NB4 (cell line): ENCODE data around the gene BMP8A.
"Not testable (repeated sequence)": the region's sequence is repeated elsewhere in the genome, so short reads cannot be mapped to it uniquely, and the experiment has no call there.

Experiments used
- DNase-seq: peaks from one replicate; pipeline ENCODE4 v3.0.0; 2010; ENCODE audit warnings: low read depth
- H3K4me3 ChIP-seq: one replicate; pipeline ENCODE4 v1.5.1; 2011; ENCODE audit warnings: mild to moderate bottlenecking, low read depth, low read length, moderate library complexity
- MAX ChIP-seq: IDR thresholded peaks from 2 replicates; pipeline ENCODE4 v1.6.1; 2011; ENCODE audit warnings: low read depth, low read length
- MYC ChIP-seq: IDR thresholded peaks from 2 replicates; pipeline ENCODE4 v1.6.1; 2011; ENCODE audit warnings: low read depth, low read length
- POLR2A ChIP-seq: IDR thresholded peaks from 2 replicates; pipeline ENCODE4 v1.6.1; 2011; ENCODE audit warnings: mild to moderate bottlenecking; ENCODE audit not compliant: insufficient read length; ENCODE audit errors: extremely low read depth
- TF ChIP-seq, protein P1 (sequence below): IDR thresholded peaks from one replicate; pipeline ENCODE4 v1.5.1; 2012; ENCODE audit warnings: low read depth, low read length

BMP8A gene

DNA sequence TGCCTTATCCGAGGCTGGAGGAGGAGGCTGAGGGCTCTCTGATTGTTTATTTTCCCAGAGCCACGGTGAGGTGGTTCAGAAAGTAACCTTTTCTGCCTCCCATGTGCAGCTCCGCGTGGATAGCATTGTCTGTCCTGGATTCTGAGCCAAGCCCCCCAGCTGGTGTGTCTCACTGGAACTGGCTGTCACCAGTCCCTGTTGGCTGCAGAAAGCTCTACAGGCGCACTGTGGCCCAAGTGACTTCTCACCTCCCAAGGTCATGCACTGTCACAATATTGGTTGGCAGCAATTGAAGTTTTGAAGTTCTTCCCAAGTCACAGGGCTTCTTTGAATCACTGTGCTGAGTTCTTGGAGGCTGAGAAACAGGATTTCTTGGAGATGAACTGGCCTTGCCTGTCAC lies 8.2 kb downstream of the BMP8A start:
- TF ChIP-seq, protein P1, sequence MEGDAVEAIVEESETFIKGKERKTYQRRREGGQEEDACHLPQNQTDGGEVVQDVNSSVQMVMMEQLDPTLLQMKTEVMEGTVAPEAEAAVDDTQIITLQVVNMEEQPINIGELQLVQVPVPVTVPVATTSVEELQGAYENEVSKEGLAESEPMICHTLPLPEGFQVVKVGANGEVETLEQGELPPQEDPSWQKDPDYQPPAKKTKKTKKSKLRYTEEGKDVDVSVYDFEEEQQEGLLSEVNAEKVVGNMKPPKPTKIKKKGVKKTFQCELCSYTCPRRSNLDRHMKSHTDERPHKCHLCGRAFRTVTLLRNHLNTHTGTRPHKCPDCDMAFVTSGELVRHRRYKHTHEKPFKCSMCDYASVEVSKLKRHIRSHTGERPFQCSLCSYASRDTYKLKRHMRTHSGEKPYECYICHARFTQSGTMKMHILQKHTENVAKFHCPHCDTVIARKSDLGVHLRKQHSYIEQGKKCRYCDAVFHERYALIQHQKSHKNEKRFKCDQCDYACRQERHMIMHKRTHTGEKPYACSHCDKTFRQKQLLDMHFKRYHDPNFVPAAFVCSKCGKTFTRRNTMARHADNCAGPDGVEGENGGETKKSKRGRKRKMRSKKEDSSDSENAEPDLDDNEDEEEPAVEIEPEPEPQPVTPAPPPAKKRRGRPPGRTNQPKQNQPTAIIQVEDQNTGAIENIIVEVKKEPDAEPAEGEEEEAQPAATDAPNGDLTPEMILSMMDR: no peak
- TF ChIP-seq MYC: no peak
- TF ChIP-seq POLR2A: no peak
- no peak for TF ChIP-seq MAX
- H3K4me3 ChIP-seq: no peak overlapping the region
- DNase-seq: no peak

DNA sequence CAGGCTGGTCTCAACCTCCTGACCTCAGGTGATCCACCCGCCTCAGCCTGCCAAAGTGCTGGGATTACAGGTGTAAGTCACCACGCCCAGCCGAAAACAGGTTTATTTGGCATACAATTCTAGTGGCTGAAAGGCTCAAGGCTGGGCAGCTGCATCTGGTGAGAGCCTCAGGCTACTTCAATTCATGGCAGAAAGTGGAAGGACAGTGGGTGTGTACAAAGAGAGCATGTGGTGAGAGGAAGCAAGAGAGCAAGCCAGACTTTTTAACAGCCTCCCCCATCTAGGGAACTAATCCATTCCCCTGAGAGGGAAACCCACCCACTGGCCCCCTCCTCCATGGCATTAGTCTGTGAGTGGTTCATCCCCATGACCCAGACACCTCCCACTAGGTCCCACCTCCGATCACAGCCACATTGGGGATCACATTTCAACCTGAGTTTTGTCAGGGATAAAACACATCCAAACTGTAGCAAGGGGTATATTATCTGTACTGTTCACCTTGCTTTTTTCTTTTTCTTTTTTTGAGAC lies 9.5 kb downstream of the BMP8A start:
- DNase-seq: no peak
- H3K4me3 ChIP-seq: no peak overlapping the region
- TF ChIP-seq MAX (no peak), MYC (no peak), POLR2A (no peak)
- TF ChIP-seq, protein P1: no peak

DNA sequence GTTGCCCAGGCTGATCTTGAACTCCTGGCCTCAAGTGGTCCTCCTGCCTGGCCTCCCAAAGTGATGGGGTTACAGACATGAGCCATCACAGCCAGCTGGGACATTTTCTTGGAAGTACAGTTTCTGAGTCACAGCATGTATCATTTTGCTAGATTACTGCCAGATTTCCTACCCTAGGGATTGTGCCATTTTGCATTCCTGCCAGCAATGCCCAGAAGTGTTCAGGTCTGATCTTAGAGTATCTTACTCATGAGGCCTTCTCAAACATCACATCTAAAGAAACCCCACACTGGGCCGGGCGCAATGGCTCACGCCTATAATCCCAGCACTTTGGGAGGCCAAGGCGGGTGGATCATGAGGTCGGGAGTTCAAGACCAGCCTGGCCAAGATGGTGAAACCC lies 10.2 kb downstream of the BMP8A start:
- no peak overlapping the region for H3K4me3 ChIP-seq
- DNase-seq: no peak
- TF ChIP-seq MAX (no peak), POLR2A (no peak), MYC (no peak)
- TF ChIP-seq, protein P1: no peak

- not testable (repeated sequence) for DNase-seq, H3K4me3 ChIP-seq
Measured at GRCh38 chr1:39504436-39504835, 13.0 kb downstream of the BMP8A start.

DNA sequence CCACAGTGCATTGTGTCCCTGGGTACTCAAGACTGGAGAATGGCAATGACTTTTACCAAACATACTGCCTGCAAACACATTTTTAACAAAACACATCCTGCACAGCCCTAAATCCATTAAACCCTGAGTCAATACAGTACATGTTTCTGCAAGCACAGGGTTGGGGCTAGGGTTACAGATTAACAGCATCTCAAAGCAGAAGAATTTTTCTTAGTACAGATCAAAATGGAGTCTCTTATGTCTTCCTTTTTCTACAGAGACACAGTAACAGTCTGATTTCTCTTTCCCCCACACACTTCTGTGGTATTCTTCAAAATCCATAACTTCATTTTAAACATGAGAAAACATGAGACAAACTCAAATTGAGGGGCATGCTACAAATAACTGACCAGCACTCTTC lies 13.9 kb downstream of the BMP8A start:
- no peak for DNase-seq
- no peak for TF ChIP-seq MAX
- no peak overlapping the region for H3K4me3 ChIP-seq

GRCh38 chr1:39507230-39507928 lies 15.9 kb downstream of the BMP8A start:
- TF ChIP-seq, protein P1: peak; percentile 26
- no peak for TF ChIP-seq MAX
- TF ChIP-seq MYC: no peak
- DNase-seq: no peak
- H3K4me3 ChIP-seq: no peak overlapping the region

- no peak overlapping the region for H3K4me3 ChIP-seq
- TF ChIP-seq MYC (no peak), MAX (no peak)
- DNase-seq: no peak
Measured at GRCh38 chr1:39508266-39508665, 16.8 kb downstream of the BMP8A start.
